Uterus (tissue), 2 donors: Measurements from ENCODE around the gene MACC1.

ENCODE experiments used
- CTCF ChIP-seq, 4 experiments: fragments of 200-600 bp in 2 of 4; fragments of 450-650 bp in 2 of 4; sonication (generic) in 2 of 4; IDR thresholded peaks; one replicate each; pipeline ENCODE4 v1.5.1; 2016 to 2019; ENCODE audit warnings: antibody characterized with exemption in 4 of 4, mild to moderate bottlenecking in 2 of 4, moderate library complexity in 1 of 4
- POLR2A ChIP-seq, 2 donors: fragments of 450-650 bp; IDR thresholded peaks; one replicate each; pipeline ENCODE4 v1.6.1; 2016; ENCODE audit warnings: antibody characterized with exemption in 2 of 2, mild to moderate bottlenecking in 1 of 2, moderate library complexity in 1 of 2

DNA sequence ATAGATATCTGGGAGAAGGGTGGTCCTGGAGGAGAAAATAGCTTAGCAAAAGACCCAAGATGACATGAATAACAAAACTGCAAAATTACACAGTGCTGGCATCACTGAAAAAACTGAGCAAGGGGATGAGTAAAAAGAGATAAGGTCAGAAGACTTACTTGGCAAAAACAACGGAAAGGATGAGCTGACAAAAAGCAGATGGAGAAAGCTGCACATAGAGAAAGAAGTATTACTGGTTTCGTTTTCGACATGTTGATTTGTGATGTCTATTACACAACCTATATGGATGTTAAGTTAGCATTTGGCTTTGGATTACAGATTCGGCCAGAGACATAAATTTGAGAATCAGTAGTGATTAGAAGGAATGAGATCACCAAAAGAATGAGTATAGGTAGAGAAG lies 132.1 kb downstream of the MACC1 start:
- TF ChIP-seq CTCF (IDR thresholded peaks at IDR 0.05) = no peak
- TF ChIP-seq POLR2A (IDR thresholded peaks at IDR 0.05) = no peak
